IPS-18a (cell line): ENCODE measurements around the gene OR2AG2.

Source experiments
- H3K27ac ChIP-seq: one replicate; pipeline ENCODE4 v1.5.1; 2013; ENCODE audit warnings: low read length
- H3K27me3 ChIP-seq: one replicate; pipeline ENCODE4 v1.6.1; 2013; ENCODE audit warnings: mild to moderate bottlenecking, low read length; ENCODE audit not compliant: control insufficient read depth, insufficient read depth
- H3K36me3 ChIP-seq: one replicate; pipeline ENCODE4 v1.6.1; 2013; ENCODE audit warnings: low read depth, low read length; ENCODE audit not compliant: control insufficient read depth
- H3K4me1 ChIP-seq: one replicate; pipeline ENCODE4 v1.6.1; 2013; ENCODE audit warnings: low read depth, low read length; ENCODE audit not compliant: control insufficient read depth
- H3K4me3 ChIP-seq: one replicate; pipeline ENCODE4 v1.5.1; 2013; ENCODE audit warnings: low read length
- H3K9ac ChIP-seq: one replicate; pipeline ENCODE4 v1.6.1; 2013; ENCODE audit warnings: mild to moderate bottlenecking, low read length, moderate library complexity
- H3K9me3 ChIP-seq: one replicate; pipeline ENCODE4 v1.6.1; 2013; ENCODE audit warnings: low read depth, low read length; ENCODE audit not compliant: control insufficient read depth

The OR2AG2 gene

GRCh38 chr11:6778518-6778917, 6.7 kb upstream of the OR2AG2 start:
- H3K4me3 ChIP-seq: no peak overlapping the region
- H3K4me1 ChIP-seq: no peaks in the 10 kb centered on the region
- no peaks in the 10 kb centered on the region for H3K27me3 ChIP-seq
- no peak overlapping the region for H3K27ac ChIP-seq
- no peak overlapping the region for H3K9ac ChIP-seq
- no peaks in the 10 kb centered on the region for H3K9me3 ChIP-seq
- no peaks in the 10 kb centered on the region for H3K36me3 ChIP-seq

GRCh38 chr11:6757373-6757967, 14.3 kb downstream of the OR2AG2 start:
- Histone ChIP-seq H3K9ac (no peak overlapping the region), H3K9me3 (no peaks in the 10 kb centered on the region), H3K4me3 (no peak overlapping the region), H3K36me3 (no peaks in the 10 kb centered on the region), H3K27me3 (no peaks in the 10 kb centered on the region), H3K4me1 (no peaks in the 10 kb centered on the region), H3K27ac (no peak overlapping the region)

GRCh38 chr11:6755953-6756347, 15.8 kb downstream of the OR2AG2 start:
- Histone ChIP-seq H3K27ac (no peak overlapping the region), H3K27me3 (no peaks in the 10 kb centered on the region), H3K4me3 (no peak overlapping the region), H3K9me3 (no peaks in the 10 kb centered on the region), H3K4me1 (no peaks in the 10 kb centered on the region), H3K36me3 (no peaks in the 10 kb centered on the region), H3K9ac (no peak overlapping the region)

GRCh38 chr11:6755303-6755952, 16.3 kb downstream of the OR2AG2 start:
- Histone ChIP-seq H3K4me1 (no peaks in the 10 kb centered on the region), H3K36me3 (no peaks in the 10 kb centered on the region), H3K4me3 (no peak overlapping the region), H3K27ac (no peak overlapping the region), H3K9me3 (no peaks in the 10 kb centered on the region), H3K9ac (no peak overlapping the region), H3K27me3 (no peaks in the 10 kb centered on the region)

- H3K4me1 ChIP-seq: no peaks in the 10 kb centered on the region
- no peak overlapping the region for H3K9ac ChIP-seq
- H3K27ac ChIP-seq: no peak overlapping the region
- H3K9me3 ChIP-seq: no peaks in the 10 kb centered on the region
- H3K27me3 ChIP-seq: no peaks in the 10 kb centered on the region
- no peak overlapping the region for H3K4me3 ChIP-seq
- H3K36me3 ChIP-seq: no peaks in the 10 kb centered on the region
These were observed 24.6 kb downstream of the OR2AG2 start for GRCh38 chr11:6747097-6747668.

- no peaks in the 10 kb centered on the region for H3K9me3 ChIP-seq
- no peaks in the 10 kb centered on the region for H3K36me3 ChIP-seq
- no peaks in the 10 kb centered on the region for H3K4me1 ChIP-seq
- no peaks in the 10 kb centered on the region for H3K27me3 ChIP-seq
- H3K27ac ChIP-seq: no peak overlapping the region
- H3K4me3 ChIP-seq: no peak overlapping the region
- no peak overlapping the region for H3K9ac ChIP-seq
These were observed 25.1 kb downstream of the OR2AG2 start for GRCh38 chr11:6746626-6747025.

GRCh38 chr11:6746086-6746618, 25.6 kb downstream of the OR2AG2 start:
- no peaks in the 10 kb centered on the region for H3K4me1 ChIP-seq
- no peak overlapping the region for H3K4me3 ChIP-seq
- no peaks in the 10 kb centered on the region for H3K9me3 ChIP-seq
- no peaks in the 10 kb centered on the region for H3K36me3 ChIP-seq
- H3K9ac ChIP-seq: no peak overlapping the region
- H3K27me3 ChIP-seq: no peaks in the 10 kb centered on the region
- H3K27ac ChIP-seq: no peak overlapping the region

GRCh38 chr11:6745465-6746015, 26.2 kb downstream of the OR2AG2 start:
- Histone ChIP-seq H3K27me3 (no peaks in the 10 kb centered on the region), H3K9me3 (no peaks in the 10 kb centered on the region), H3K4me3 (no peak overlapping the region), H3K36me3 (no peaks in the 10 kb centered on the region), H3K4me1 (no peaks in the 10 kb centered on the region), H3K27ac (no peak overlapping the region), H3K9ac (no peak overlapping the region)

- H3K27ac ChIP-seq: no peak overlapping the region
- H3K4me3 ChIP-seq: no peak overlapping the region
- H3K4me1 ChIP-seq: no peaks in the 10 kb centered on the region
- H3K36me3 ChIP-seq: no peaks in the 10 kb centered on the region
- no peaks in the 10 kb centered on the region for H3K27me3 ChIP-seq
- H3K9ac ChIP-seq: no peak overlapping the region
- no peaks in the 10 kb centered on the region for H3K9me3 ChIP-seq
These were observed 26.8 kb downstream of the OR2AG2 start for GRCh38 chr11:6745018-6745417.

- Histone ChIP-seq H3K36me3 (no peaks in the 10 kb centered on the region), H3K27me3 (no peaks in the 10 kb centered on the region), H3K4me3 (no peak overlapping the region), H3K9me3 (no peaks in the 10 kb centered on the region), H3K9ac (no peak overlapping the region), H3K4me1 (no peaks in the 10 kb centered on the region), H3K27ac (no peak overlapping the region)
These were observed 29.5 kb downstream of the OR2AG2 start for GRCh38 chr11:6742260-6742659.

- no peaks in the 10 kb centered on the region for H3K36me3 ChIP-seq
- H3K4me3 ChIP-seq: no peak overlapping the region
- H3K27ac ChIP-seq: no peak overlapping the region
These were observed 33.2 kb downstream of the OR2AG2 start for GRCh38 chr11:6738590-6738989.

More at GRCh38 chr11:6738590-6738989, 33.2 kb downstream of the OR2AG2 start:
- Histone ChIP-seq H3K9ac (no peak overlapping the region), H3K27me3 (no peaks in the 10 kb centered on the region), H3K9me3 (no peaks in the 10 kb centered on the region), H3K4me1 (no peaks in the 10 kb centered on the region)
